HepG2 (cell line): ENCODE measurements around the gene ZER1. TPM values are rescaled to one million over a fixed set of nuclear protein-coding genes. Genes with fewer than 3 reads are reported as not detected.

Experiments used
- BCL6 ChIP-seq: IDR thresholded peaks from 2 replicates; pipeline ENCODE4 v1.6.1; 2016; ENCODE audit warnings: missing genetic modification reagents, missing compliant biosample characterization
- CBX2 ChIP-seq, 2 experiments: fragments of 200-600 bp in 1 of 2; sonication (generic); formaldehyde crosslinking in 1 of 2; IDR thresholded peaks; 2 replicates each; pipeline versions ENCODE4 v1.7.0 to v1.8.1; 2018 to 2022; ENCODE audit warnings: low read depth in 2 of 2, low read length in 1 of 2, mild to moderate bottlenecking in 1 of 2, missing genetic modification reagents in 1 of 2
- CEBPB ChIP-seq: IDR thresholded peaks from 2 replicates; pipeline ENCODE4 v1.6.1; 2011; ENCODE audit warnings: low read depth, low read length, improper control_type of control experiment, borderline replicate concordance
- FOXM1 ChIP-seq: sonication (generic); formaldehyde crosslinking; IDR thresholded peaks from 2 replicates; pipeline ENCODE4 v1.5.0; 2020; ENCODE audit warnings: missing genetic modification reagents
- NCOA2 ChIP-seq: sonication (generic); formaldehyde crosslinking; IDR thresholded peaks from 2 replicates; pipeline ENCODE4 v1.8.0; 2022; ENCODE audit warnings: inconsistent platforms
- RBFOX2 ChIP-seq: fragments of 200-400 bp; formaldehyde crosslinking; IDR thresholded peaks from 2 replicates; pipeline ENCODE4 v1.6.1; 2017; ENCODE audit warnings: low read depth, mild to moderate bottlenecking, low read length
- SETDB1 ChIP-seq: sonication (generic); formaldehyde crosslinking; IDR thresholded peaks from 2 replicates; pipeline ENCODE4 v1.5.1; 2020; ENCODE audit warnings: missing genetic modification reagents, mild to moderate bottlenecking, borderline replicate concordance
- SP5 ChIP-seq: IDR thresholded peaks from 2 replicates; pipeline ENCODE4 v1.6.1; 2016; ENCODE audit warnings: low read depth, borderline replicate concordance
- ZNF264 ChIP-seq: sonication (generic); formaldehyde crosslinking; IDR thresholded peaks from 2 replicates; pipeline ENCODE4 v1.4.0; 2020; ENCODE audit warnings: missing genetic modification reagents
- ZNF30 ChIP-seq: sonication (generic); formaldehyde crosslinking; IDR thresholded peaks from 2 replicates; pipeline ENCODE4 v1.5.0; 2020; ENCODE audit warnings: mild to moderate bottlenecking, missing genetic modification reagents
- ZNF549 ChIP-seq: sonication (generic); formaldehyde crosslinking; IDR thresholded peaks from 2 replicates; pipeline ENCODE4 v1.5.0; 2020; ENCODE audit warnings: missing genetic modification reagents
- ZNF615 ChIP-seq: sonication (generic); formaldehyde crosslinking; IDR thresholded peaks from 2 replicates; pipeline ENCODE4 v1.5.0; 2020; ENCODE audit warnings: mild to moderate bottlenecking, missing genetic modification reagents, borderline replicate concordance
- polyA plus RNA-seq, 8 experiments: library from polyadenylated mRNA; depleted of rRNA in 3 of 8; stranded (reverse) in 7 of 8; unstranded in 1 of 8; fragments of >200 nt; fragmentation: Illumina TruSeq in 4 of 8; extraction: Trizol in 4 of 8; gene quantifications; 2 replicates each; pipeline versions ENCODE4 v1.2.1 to v1.2.3, GENCODE V29; 2011 to 2016; ENCODE audit warnings: low read depth in 4 of 8, missing spikeins in 1 of 8, mixed read lengths in 1 of 8; ENCODE audit not compliant: insufficient read depth in 1 of 8
- total RNA-seq, 5 experiments: library from RNA; depleted of rRNA; stranded (reverse); fragments of >200 nt; fragmentation: Illumina TruSeq; extraction: Trizol; gene quantifications; 2 replicates each; pipeline ENCODE4 v1.2.3, GENCODE V29; 2016; ENCODE audit warnings: low read depth in 1 of 5
- TF ChIP-seq, protein P1 (sequence below): sonication (generic); formaldehyde crosslinking; IDR thresholded peaks from 2 replicates; pipeline ENCODE4 v1.5.0; 2020; ENCODE audit warnings: mild to moderate bottlenecking, missing genetic modification reagents
- TF ChIP-seq, protein P2 (sequence below): sonication (generic); formaldehyde crosslinking; IDR thresholded peaks from 2 replicates; pipeline ENCODE4 v1.8.0; 2022; ENCODE audit warnings: mild to moderate bottlenecking, missing genetic modification reagents, borderline replicate concordance
- TF ChIP-seq, protein P3 (sequence below): sonication (generic); formaldehyde crosslinking; IDR thresholded peaks from 2 replicates; pipeline ENCODE4 v1.5.1; 2020; ENCODE audit warnings: mild to moderate bottlenecking, missing genetic modification reagents
- TF ChIP-seq, protein P4 (sequence below): sonication (generic); formaldehyde crosslinking; IDR thresholded peaks from 2 replicates; pipeline ENCODE4; 2020; ENCODE audit warnings: missing genetic modification reagents, mild to moderate bottlenecking, borderline replicate concordance

Gene ZER1
- total and polyA plus RNA-seq, 2 of the 13 experiments (the other 11 are each of a cell fraction or from before 2014, with no cell fraction given) = 7.7 to 40.0 TPM

DNA sequence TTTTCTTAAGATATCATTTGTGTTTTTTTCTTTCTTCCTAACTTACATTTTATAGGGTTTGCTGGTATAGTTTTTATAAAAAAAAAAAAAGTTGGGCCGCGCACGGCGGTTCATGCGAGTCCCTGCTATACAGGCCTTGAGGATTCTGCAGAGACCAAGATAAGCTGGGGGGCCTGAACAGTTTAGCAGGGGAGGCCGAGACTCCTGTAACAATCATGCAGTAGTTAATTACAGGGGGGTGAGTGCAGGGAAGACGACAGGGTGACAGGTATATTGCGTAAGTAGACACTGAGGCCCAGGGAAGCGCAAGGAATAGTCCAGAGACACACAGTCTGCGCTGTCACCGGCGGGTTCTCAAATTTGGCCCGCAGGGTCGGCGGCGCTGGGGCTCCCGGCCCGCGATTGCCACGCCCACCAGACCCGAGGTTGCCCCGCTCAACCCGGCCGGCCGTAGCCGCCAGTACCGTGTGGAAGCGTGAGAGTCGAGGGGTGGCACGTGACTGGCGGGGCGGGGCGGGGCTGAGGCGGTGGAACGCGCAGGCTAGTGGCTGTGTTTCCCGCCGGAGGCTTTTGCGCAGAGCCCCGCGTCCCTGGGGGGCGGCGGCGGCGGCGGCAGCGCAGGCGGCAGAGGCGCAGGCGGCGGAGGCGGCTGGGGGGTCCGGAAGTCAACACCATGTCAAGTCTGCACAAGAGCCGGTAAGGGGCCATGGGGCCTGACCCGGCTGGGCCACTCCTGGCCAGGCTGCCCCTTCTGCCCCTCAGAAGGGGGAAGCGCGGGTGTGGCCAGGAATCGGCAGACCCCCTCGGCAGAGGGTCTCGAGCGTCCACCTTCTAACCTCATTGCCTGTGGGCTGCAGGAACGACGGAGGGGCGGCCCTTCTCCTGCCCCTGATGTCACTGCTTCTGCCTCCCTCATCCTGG lies 15.2 kb upstream of the ZER1 start, which contains the start of gene TBC1D13 (continued):
- TF ChIP-seq, protein P1, sequence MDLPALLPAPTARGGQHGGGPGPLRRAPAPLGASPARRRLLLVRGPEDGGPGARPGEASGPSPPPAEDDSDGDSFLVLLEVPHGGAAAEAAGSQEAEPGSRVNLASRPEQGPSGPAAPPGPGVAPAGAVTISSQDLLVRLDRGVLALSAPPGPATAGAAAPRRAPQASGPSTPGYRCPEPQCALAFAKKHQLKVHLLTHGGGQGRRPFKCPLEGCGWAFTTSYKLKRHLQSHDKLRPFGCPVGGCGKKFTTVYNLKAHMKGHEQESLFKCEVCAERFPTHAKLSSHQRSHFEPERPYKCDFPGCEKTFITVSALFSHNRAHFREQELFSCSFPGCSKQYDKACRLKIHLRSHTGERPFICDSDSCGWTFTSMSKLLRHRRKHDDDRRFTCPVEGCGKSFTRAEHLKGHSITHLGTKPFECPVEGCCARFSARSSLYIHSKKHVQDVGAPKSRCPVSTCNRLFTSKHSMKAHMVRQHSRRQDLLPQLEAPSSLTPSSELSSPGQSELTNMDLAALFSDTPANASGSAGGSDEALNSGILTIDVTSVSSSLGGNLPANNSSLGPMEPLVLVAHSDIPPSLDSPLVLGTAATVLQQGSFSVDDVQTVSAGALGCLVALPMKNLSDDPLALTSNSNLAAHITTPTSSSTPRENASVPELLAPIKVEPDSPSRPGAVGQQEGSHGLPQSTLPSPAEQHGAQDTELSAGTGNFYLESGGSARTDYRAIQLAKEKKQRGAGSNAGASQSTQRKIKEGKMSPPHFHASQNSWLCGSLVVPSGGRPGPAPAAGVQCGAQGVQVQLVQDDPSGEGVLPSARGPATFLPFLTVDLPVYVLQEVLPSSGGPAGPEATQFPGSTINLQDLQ = 0 out of 2 replicates have a peak, but pooled peaks have one; percentile 63
- TF ChIP-seq SP5 (CRISPR knock-in tag) = peak; percentile 90
- TF ChIP-seq SETDB1 (CRISPR knock-in tag) = no peak; the same call in 1 of the 2 replicates
- TF ChIP-seq RBFOX2 = peak; percentile 80
- TF ChIP-seq, protein P2, sequence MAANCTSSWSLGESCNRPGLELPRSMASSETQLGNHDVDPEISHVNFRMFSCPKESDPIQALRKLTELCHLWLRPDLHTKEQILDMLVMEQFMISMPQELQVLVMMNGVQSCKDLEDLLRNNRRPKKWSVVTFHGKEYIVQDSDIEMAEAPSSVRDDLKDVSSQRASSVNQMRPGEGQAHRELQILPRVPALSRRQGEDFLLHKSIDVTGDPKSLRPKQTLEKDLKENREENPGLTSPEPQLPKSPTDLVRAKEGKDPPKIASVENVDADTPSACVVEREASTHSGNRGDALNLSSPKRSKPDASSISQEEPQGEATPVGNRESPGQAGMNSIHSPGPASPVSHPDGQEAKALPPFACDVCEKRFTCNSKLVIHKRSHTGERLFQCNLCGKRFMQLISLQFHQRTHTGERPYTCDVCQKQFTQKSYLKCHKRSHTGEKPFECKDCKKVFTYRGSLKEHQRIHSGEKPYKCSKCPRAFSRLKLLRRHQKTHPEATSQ (CRISPR knock-in tag) = peak; percentile 93; the same call in 1 of the 2 replicates
- TF ChIP-seq BCL6 (CRISPR knock-in tag) = peak; percentile 67
- no peak; the same call in 1 of the 2 replicates for TF ChIP-seq ZNF615 (CRISPR knock-in tag)
- peak; percentile 63; the same call in 1 of the 2 replicates for TF ChIP-seq ZNF264 (CRISPR knock-in tag)
- TF ChIP-seq CEBPB = peak; percentile 86
- TF ChIP-seq, protein P3, sequence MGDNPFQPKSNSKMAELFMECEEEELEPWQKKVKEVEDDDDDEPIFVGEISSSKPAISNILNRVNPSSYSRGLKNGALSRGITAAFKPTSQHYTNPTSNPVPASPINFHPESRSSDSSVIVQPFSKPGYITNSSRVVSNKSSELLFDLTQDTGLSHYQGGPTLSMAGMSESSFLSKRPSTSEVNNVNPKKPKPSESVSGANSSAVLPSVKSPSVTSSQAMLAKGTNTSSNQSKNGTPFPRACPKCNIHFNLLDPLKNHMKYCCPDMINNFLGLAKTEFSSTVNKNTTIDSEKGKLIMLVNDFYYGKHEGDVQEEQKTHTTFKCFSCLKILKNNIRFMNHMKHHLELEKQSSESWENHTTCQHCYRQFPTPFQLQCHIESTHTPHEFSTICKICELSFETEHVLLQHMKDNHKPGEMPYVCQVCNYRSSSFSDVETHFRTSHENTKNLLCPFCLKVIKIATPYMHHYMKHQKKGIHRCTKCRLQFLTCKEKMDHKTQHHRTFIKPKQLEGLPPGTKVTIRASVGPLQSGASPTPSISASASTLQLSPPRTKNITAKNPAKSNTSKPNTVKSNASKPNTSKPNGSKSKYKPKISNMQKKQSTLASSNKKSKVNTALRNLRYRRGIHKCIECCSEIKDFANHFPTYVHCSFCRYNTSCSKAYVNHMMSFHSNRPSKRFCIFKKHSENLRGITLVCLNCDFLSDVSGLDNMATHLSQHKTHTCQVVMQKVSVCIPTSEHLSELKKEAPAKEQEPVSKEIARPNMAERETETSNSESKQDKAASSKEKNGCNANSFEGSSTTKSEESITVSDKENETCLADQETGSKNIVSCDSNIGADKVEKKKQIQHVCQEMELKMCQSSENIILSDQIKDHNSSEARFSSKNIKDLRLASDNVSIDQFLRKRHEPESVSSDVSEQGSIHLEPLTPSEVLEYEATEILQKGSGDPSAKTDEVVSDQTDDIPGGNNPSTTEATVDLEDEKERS = peak; percentile 47; the same call in 1 of the 2 replicates
- TF ChIP-seq FOXM1 = no peak
- TF ChIP-seq CBX2 (IDR thresholded peaks at IDR 0.05; ENCODE audit: low read depth, low read length) = no peak
- TF ChIP-seq CBX2 (CRISPR knock-in tag; IDR thresholded peaks at IDR 0.05; ENCODE audit: low read depth) = 0 out of 2 replicates have a peak, but pooled peaks have one; percentile 67
- TF ChIP-seq ZNF30 (CRISPR knock-in tag) = peak; percentile 79; the same call in 1 of the 2 replicates
- peak; percentile 26; the same call in 1 of the 2 replicates for TF ChIP-seq NCOA2 (CRISPR knock-in tag)
- peak; percentile 58; the same call in 1 of the 2 replicates for TF ChIP-seq ZNF549 (CRISPR knock-in tag)
- TF ChIP-seq, protein P4, sequence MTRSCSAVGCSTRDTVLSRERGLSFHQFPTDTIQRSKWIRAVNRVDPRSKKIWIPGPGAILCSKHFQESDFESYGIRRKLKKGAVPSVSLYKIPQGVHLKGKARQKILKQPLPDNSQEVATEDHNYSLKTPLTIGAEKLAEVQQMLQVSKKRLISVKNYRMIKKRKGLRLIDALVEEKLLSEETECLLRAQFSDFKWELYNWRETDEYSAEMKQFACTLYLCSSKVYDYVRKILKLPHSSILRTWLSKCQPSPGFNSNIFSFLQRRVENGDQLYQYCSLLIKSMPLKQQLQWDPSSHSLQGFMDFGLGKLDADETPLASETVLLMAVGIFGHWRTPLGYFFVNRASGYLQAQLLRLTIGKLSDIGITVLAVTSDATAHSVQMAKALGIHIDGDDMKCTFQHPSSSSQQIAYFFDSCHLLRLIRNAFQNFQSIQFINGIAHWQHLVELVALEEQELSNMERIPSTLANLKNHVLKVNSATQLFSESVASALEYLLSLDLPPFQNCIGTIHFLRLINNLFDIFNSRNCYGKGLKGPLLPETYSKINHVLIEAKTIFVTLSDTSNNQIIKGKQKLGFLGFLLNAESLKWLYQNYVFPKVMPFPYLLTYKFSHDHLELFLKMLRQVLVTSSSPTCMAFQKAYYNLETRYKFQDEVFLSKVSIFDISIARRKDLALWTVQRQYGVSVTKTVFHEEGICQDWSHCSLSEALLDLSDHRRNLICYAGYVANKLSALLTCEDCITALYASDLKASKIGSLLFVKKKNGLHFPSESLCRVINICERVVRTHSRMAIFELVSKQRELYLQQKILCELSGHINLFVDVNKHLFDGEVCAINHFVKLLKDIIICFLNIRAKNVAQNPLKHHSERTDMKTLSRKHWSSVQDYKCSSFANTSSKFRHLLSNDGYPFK (CRISPR knock-in tag) = peak; percentile 87
